SK-N-SH (cell line): ENCODE data around the gene CYB5D1. TPM values are rescaled to one million over a fixed set of nuclear protein-coding genes. Genes with fewer than 3 reads are reported as not detected.

Experiments used
- CTCF ChIA-PET: fragments of 300-600, 350-600 bp; formaldehyde crosslinking; extraction: SDS; loops from one replicate; lab custom pipeline; 2021; lab: Yijun Ruan, JAX
- POLR2A ChIA-PET: fragments of 350-600 bp; sonication (Branson Sonifier 250); formaldehyde crosslinking; extraction: SDS; loops from one replicate; lab custom pipeline; 2020; ENCODE audit warnings: antibody characterized with exemption, inconsistent platforms; lab: Yijun Ruan, JAX
- DNase-seq: peaks from one replicate; pipeline ENCODE4 v3.0.0; 2012
- H2AFZ ChIP-seq: fragments of 200-600 bp; sonication (generic); 2 replicates; pipeline ENCODE4 v1.8.1; 2016; ENCODE audit warnings: antibody characterized with exemption, mild to moderate bottlenecking, low read depth
- H3F3A ChIP-seq: fragments of 200-600 bp; sonication (generic); replicated peaks from 2 replicates; pipeline ENCODE3; 2016; ENCODE audit warnings: antibody characterized with exemption, mild to moderate bottlenecking; ENCODE audit not compliant: insufficient read depth
- H3K27ac ChIP-seq, 2 experiments: fragments of 200-500 bp in 1 of 2; fragments of 200-600 bp in 1 of 2; sonication (Bioruptor generic) in 1 of 2; sonication (generic), shearing (Covaris generic) in 1 of 2; 2 replicates each; pipeline versions ENCODE4 v1.5.1 to v1.6.1; 2014 to 2016; ENCODE audit warnings: low read depth in 2 of 2, inconsistent platforms in 1 of 2, low read length in 1 of 2, mild to moderate bottlenecking in 1 of 2, mixed read lengths in 1 of 2
- H3K27me3 ChIP-seq: fragments of 200-600 bp; sonication (generic), shearing (Covaris generic); 2 replicates; pipeline ENCODE4 v1.6.1; 2016; ENCODE audit warnings: mixed run types; ENCODE audit not compliant: insufficient read depth
- H3K36me3 ChIP-seq, 2 experiments: fragments of 200-500 bp in 1 of 2; fragments of 200-600 bp in 1 of 2; sonication (Bioruptor generic) in 1 of 2; sonication (generic) in 1 of 2; replicated peaks in 1 of 2; 2 replicates each; pipeline versions ENCODE3 to v1.5.1; 2014 to 2016; ENCODE audit warnings: low read length in 1 of 2, mild to moderate bottlenecking in 1 of 2; ENCODE audit not compliant: insufficient read depth in 2 of 2, control insufficient read depth in 1 of 2
- H3K4me1 ChIP-seq, 2 experiments: fragments of 200-500 bp in 1 of 2; fragments of 200-600 bp in 1 of 2; sonication (Bioruptor generic) in 1 of 2; sonication (generic), shearing (Covaris generic) in 1 of 2; 2 replicates each; pipeline versions ENCODE4 v1.5.1 to v1.6.1; 2014 to 2016; ENCODE audit warnings: low read depth in 1 of 2, low read length in 1 of 2, mixed run types in 1 of 2; ENCODE audit not compliant: insufficient read depth in 2 of 2, control insufficient read depth in 1 of 2
- H3K4me2 ChIP-seq: fragments of 200-600 bp; sonication (generic), shearing (Covaris generic); 2 replicates; pipeline ENCODE4 v1.6.1; 2017; ENCODE audit warnings: mixed run types
- H3K4me3 ChIP-seq, 2 experiments: fragments of 200-500 bp in 1 of 2; fragments of 200-600 bp in 1 of 2; sonication (Bioruptor generic) in 1 of 2; sonication (generic), shearing (Covaris generic) in 1 of 2; 2 replicates each; pipeline versions ENCODE4 v1.5.1 to v1.8.1; 2014 to 2016; ENCODE audit warnings: low read depth in 2 of 2, inconsistent platforms in 1 of 2, low read length in 1 of 2, mild to moderate bottlenecking in 1 of 2, mixed read lengths in 1 of 2, moderate library complexity in 1 of 2
- H3K79me2 ChIP-seq: fragments of 200-600 bp; sonication (generic); 2 replicates; pipeline ENCODE4 v1.8.1; 2017; ENCODE audit warnings: mild to moderate bottlenecking; ENCODE audit not compliant: insufficient read depth
- H3K9ac ChIP-seq: fragments of 200-600 bp; sonication (generic); 2 replicates; pipeline ENCODE4 v1.6.1; 2017; ENCODE audit warnings: mixed run types
- H3K9me2 ChIP-seq: fragments of 200-600 bp; sonication (generic); 2 replicates; pipeline ENCODE4 v1.6.1; 2017; ENCODE audit warnings: mixed run types
- H3K9me3 ChIP-seq: fragments of 200-600 bp; sonication (generic); 2 replicates; pipeline ENCODE4 v1.6.1; 2017; ENCODE audit warnings: mixed run types, mild to moderate bottlenecking, moderate library complexity
- H4K20me1 ChIP-seq: fragments of 200-600 bp; sonication (generic); 2 replicates; pipeline ENCODE4 v1.6.1; 2017; ENCODE audit warnings: mild to moderate bottlenecking, mixed run types; ENCODE audit not compliant: insufficient read depth
- CHD2 ChIP-seq: fragments of 150-350 bp; IDR thresholded peaks from 2 replicates; pipeline ENCODE4 v1.6.1; 2018; ENCODE audit warnings: low read length; ENCODE audit not compliant: partially characterized antibody
- EZH2phosphoT487 ChIP-seq: fragments of 200-600 bp; sonication (generic); IDR thresholded peaks from 2 replicates; pipeline ENCODE4 v1.6.1; 2017; ENCODE audit warnings: low read depth, mixed run types, mild to moderate bottlenecking, antibody characterized with exemption, moderate library complexity, borderline replicate concordance
- FOXJ3 ChIP-seq: sonication (generic); formaldehyde crosslinking; IDR thresholded peaks from 2 replicates; pipeline ENCODE4 v1.5.1; 2020; ENCODE audit warnings: mild to moderate bottlenecking, missing genetic modification reagents
- FOXM1 ChIP-seq: IDR thresholded peaks from 2 replicates; pipeline ENCODE4 v1.4.0; 2012; ENCODE audit warnings: low read depth, mild to moderate bottlenecking
- IRF3 ChIP-seq: fragments of 150-350 bp; IDR thresholded peaks from 2 replicates; pipeline ENCODE4 v1.6.1; 2016; ENCODE audit warnings: mild to moderate bottlenecking, low read depth, low read length
- MEF2A ChIP-seq: IDR thresholded peaks from 2 replicates; pipeline ENCODE4 v1.4.0; 2012; ENCODE audit warnings: low read depth, borderline replicate concordance
- PBX3 ChIP-seq: IDR thresholded peaks from 2 replicates; pipeline ENCODE4; 2012
- POLR2AphosphoS5 ChIP-seq: IDR thresholded peaks from 2 replicates; pipeline ENCODE4 v1.6.1; 2012; ENCODE audit warnings: low read depth, low read length
- RCOR1 ChIP-seq: fragments of 150-350 bp; IDR thresholded peaks from 2 replicates; pipeline ENCODE4 v1.6.1; 2017; ENCODE audit warnings: antibody characterized with exemption, low read length
- RFX5 ChIP-seq: IDR thresholded peaks from 2 replicates; pipeline ENCODE4 v1.6.1; 2012; ENCODE audit warnings: mild to moderate bottlenecking, improper control_type of control experiment, low read length
- SIN3A ChIP-seq: IDR thresholded peaks from 2 replicates; pipeline ENCODE4 v1.6.1; 2012; ENCODE audit warnings: low read depth, mild to moderate bottlenecking, low read length, moderate library complexity, borderline replicate concordance
- TAF1 ChIP-seq: IDR thresholded peaks from 2 replicates; pipeline ENCODE4 v1.6.1; 2012; ENCODE audit warnings: low read depth, mild to moderate bottlenecking, low read length, moderate library complexity, borderline replicate concordance
- TEAD4 ChIP-seq: IDR thresholded peaks from 2 replicates; pipeline ENCODE4 v1.4.0; 2012; ENCODE audit warnings: mild to moderate bottlenecking, borderline replicate concordance; ENCODE audit not compliant: insufficient read depth
- ZBTB33 ChIP-seq: IDR thresholded peaks from 2 replicates; pipeline ENCODE4 v1.4.0; 2012; ENCODE audit warnings: low read depth, borderline replicate concordance
- WGBS: methylation state at CpG from one replicate; pipeline ENCODE4 v1.1.6; 2017; ENCODE audit warnings: low lambda C conversion rate; 5-methylcytosine and 5-hydroxymethylcytosine counted together
- polyA plus RNA-seq, 3 experiments: library from polyadenylated mRNA; depleted of rRNA; stranded (reverse); fragments of >200 nt; gene quantifications; 2 replicates each; pipeline ENCODE4 v1.2.3, GENCODE V29; 2012
- TF ChIP-seq, protein P1 (sequence below): IDR thresholded peaks from 2 replicates; pipeline ENCODE4 v1.6.1; 2012; ENCODE audit warnings: mild to moderate bottlenecking, low read depth, low read length, moderate library complexity

The CYB5D1 gene
- polyA plus RNA-seq, 1 of the 3 experiments (the other 2 are of a cell fraction), result 8.8 TPM

- DNase-seq, result no peak
- Histone ChIP-seq H3K9me3 (no peaks in the 10 kb centered on the region), H3F3A (no peaks in the 10 kb centered on the region), H4K20me1 (no peaks in the 10 kb centered on the region), H3K9ac (no peak overlapping the region), H3K27ac (no peak overlapping the region), H3K36me3 (no peaks in the 10 kb centered on the region), H3K27me3 (no peaks in the 10 kb centered on the region), H3K4me2 (no peak overlapping the region), H3K9me2 (no peaks in the 10 kb centered on the region), H3K79me2 (no peaks in the 10 kb centered on the region), H3K4me3 (no peak overlapping the region), H2AFZ (no peak overlapping the region), H3K4me1 (peaks cover 0 to 8% of the 10 kb centered on the region in 2 experiments; a peak in 1 of 4 replicates)
- POLR2A ChIA-PET, result no interaction called here
- CTCF ChIA-PET, result interaction anchor here (1.0 to 2.7 kb wide), 5 partner anchors 17 to 80 kb away, joined by 4 to 18 read pairs (median 6); partner anchors contain the start of gene NAA38
- 57% methylated on average over 9 of the region's 10 CpGs for WGBS
- no peak for TF ChIP-seq POLR2AphosphoS5
- TF ChIP-seq SIN3A, result no peak
- TF ChIP-seq RFX5, result no peak
- no peak for TF ChIP-seq EZH2phosphoT487
- no peak for TF ChIP-seq MEF2A
- TF ChIP-seq FOXM1, result no peak
- TF ChIP-seq FOXJ3 (CRISPR knock-in tag), result no peak
- no peak for TF ChIP-seq IRF3
- TF ChIP-seq TEAD4, result no peak
- no peak for TF ChIP-seq PBX3
These were observed 39.8 kb upstream of the CYB5D1 start for GRCh38 chr17:7818026-7818425.

DNA sequence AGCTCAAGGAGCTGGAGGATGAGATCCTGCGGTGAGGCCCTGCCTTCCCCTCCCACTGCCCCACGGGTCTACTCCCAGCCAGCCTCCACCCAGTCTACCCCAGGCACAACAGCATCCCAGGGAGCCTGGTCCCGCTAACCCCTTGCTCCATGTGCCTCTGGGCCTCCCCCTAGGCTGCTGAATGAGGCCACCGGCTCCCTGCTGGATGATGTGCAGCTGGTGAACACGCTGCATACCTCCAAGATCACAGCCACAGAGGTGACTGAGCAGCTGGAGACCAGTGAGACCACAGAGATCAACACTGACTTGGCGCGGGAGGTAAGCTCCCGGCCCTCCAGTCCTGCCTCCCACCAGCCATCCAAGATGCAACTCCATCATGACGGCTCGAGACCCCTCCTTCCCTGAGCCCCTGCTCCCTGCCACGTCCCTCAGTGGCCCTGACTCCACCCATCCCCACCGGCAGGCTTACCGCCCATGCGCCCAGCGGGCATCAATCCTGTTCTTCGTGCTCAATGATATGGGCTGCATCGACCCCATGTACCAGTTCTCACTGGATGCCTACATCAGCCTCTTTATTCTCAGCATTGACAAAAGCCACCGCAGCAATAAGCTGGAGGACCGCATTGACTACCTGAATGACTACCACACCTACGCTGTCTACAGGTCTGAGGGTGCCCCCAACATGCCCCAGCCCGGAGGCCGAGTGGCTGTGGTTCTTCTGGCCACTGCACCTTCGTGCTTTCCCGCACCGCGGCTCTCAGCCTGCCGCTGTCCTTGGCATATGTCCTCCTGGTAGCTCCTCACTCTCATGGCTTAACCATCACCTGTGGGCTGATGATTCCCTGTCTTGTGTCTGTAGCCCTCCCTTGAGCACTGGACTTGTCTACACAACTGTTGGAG is 38.8 kb upstream of the CYB5D1 start:
- no peaks in the 10 kb centered on the region for H3K79me2 ChIP-seq
- TF ChIP-seq ZBTB33 (no peak), TAF1 (no peak), RCOR1 (no peak), CHD2 (no peak), MEF2A (no peak), POLR2AphosphoS5 (no peak)
- TF ChIP-seq, protein P1, sequence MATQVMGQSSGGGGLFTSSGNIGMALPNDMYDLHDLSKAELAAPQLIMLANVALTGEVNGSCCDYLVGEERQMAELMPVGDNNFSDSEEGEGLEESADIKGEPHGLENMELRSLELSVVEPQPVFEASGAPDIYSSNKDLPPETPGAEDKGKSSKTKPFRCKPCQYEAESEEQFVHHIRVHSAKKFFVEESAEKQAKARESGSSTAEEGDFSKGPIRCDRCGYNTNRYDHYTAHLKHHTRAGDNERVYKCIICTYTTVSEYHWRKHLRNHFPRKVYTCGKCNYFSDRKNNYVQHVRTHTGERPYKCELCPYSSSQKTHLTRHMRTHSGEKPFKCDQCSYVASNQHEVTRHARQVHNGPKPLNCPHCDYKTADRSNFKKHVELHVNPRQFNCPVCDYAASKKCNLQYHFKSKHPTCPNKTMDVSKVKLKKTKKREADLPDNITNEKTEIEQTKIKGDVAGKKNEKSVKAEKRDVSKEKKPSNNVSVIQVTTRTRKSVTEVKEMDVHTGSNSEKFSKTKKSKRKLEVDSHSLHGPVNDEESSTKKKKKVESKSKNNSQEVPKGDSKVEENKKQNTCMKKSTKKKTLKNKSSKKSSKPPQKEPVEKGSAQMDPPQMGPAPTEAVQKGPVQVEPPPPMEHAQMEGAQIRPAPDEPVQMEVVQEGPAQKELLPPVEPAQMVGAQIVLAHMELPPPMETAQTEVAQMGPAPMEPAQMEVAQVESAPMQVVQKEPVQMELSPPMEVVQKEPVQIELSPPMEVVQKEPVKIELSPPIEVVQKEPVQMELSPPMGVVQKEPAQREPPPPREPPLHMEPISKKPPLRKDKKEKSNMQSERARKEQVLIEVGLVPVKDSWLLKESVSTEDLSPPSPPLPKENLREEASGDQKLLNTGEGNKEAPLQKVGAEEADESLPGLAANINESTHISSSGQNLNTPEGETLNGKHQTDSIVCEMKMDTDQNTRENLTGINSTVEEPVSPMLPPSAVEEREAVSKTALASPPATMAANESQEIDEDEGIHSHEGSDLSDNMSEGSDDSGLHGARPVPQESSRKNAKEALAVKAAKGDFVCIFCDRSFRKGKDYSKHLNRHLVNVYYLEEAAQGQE, result no peak
- no peaks in the 10 kb centered on the region for H3K27me3 ChIP-seq
- H3K36me3 ChIP-seq, result no peaks in the 10 kb centered on the region
- no peak overlapping the region for H3K4me3 ChIP-seq
- no peaks in the 10 kb centered on the region for H3K9me3 ChIP-seq
- no peak overlapping the region for H3K9ac ChIP-seq
- ChIA-PET CTCF (interaction anchor here (0.6 to 1.7 kb wide), 10 partner anchors 16 to 222 kb away, joined by 3 to 9 read pairs (median 4); partner anchors contain the start of gene NAA38), POLR2A (no interaction called here)
- no peaks in the 10 kb centered on the region for H4K20me1 ChIP-seq
- DNase-seq, result no peak
- H2AFZ ChIP-seq, result no peak overlapping the region
- H3K4me2 ChIP-seq, result no peak overlapping the region
- 80% methylated on average over 24 of the region's 27 CpGs for WGBS
- H3K9me2 ChIP-seq, result no peaks in the 10 kb centered on the region
- peaks cover 0 to 8% of the 10 kb centered on the region in 2 experiments; a peak in 1 of 4 replicates for H3K4me1 ChIP-seq
- no peak overlapping the region for H3K27ac ChIP-seq
- H3F3A ChIP-seq, result no peaks in the 10 kb centered on the region
